GM20431 (cell line): ENCODE results near the gene SNTG2.

ENCODE experiments used
- in situ Hi-C: fragments of 300-500 bp; cut with MseI, MboI; formaldehyde crosslinking; loops from one replicate; pipeline ENCODE4 v1.15.0; 2020; ENCODE audit warnings: low sequenced_read_pairs; ENCODE audit not compliant: unreplicated experiment

SNTG2 gene

GRCh38 chr2:1041012-1041805, 90.6 kb downstream of the SNTG2 start:
- in situ Hi-C loops: no loop called here

DNA sequence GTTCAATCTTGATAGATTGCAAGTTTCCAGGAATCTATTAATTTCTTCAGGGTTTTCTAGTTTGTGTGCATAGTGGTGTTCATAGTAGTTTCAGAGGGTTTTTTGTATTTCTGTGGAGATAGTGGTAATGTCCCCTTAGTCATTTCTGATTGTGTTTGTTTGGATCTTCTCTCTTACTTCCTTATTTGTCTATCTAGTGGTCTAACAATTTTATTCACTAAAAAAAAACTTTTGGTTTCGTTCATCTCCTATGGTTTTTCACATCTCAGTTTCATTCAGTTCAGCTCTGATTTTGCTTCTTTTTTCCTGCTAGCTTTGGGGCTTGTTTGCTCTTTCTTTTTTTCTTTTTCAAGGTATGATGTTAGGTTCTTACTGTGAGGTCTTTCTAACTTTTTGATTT, 94.5 kb downstream of the SNTG2 start:
- in situ Hi-C loops: no loop called here

- in situ Hi-C loops: no loop called here
Measured at GRCh38 chr2:1046067-1046466, 95.4 kb downstream of the SNTG2 start.

GRCh38 chr2:1047485-1047884, 96.8 kb downstream of the SNTG2 start:
- in situ Hi-C loops: no loop called here

DNA sequence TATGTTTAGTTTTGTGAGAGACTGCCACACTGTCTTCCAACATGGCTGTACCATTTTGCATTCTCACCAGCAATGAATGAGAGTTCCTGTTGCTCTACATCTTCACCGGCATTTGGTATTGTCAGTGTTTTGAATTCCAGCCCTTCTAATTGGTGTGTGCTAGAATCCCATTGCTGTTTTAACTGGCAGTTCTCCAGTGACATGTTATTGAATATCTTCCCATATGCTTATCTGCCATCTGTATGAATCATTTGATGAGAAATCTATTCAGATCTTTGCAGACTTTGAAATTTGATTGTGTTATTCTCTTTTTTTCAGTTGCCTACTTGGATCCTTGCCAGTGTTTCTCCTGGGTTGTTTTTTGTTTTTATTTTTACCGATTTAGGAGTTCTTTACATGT, 99.0 kb downstream of the SNTG2 start:
- in situ Hi-C loops: no loop called here

DNA sequence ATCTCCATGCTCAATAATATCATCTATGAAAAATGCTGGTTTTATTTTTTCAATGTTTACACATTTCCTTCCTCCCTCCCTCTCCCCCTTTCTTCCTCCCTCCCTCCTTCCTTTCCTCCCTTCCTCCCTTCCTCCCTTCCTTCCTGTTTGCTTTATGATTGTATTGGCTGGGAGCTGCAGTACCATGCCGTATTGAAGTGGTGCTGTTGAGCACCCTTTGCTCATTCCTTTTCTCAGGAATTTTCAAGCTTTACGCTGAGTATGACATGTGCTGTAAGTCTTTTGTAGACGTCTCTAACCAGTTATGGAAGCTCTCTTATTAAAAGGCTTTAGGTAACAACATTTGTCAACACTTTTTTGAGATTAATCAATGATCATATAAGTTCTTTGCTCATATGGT, 100.4 kb downstream of the SNTG2 start:
- in situ Hi-C loops: no loop called here

- in situ Hi-C loops: no loop called here
Measured at GRCh38 chr2:1052771-1053191, 102.1 kb downstream of the SNTG2 start.

DNA sequence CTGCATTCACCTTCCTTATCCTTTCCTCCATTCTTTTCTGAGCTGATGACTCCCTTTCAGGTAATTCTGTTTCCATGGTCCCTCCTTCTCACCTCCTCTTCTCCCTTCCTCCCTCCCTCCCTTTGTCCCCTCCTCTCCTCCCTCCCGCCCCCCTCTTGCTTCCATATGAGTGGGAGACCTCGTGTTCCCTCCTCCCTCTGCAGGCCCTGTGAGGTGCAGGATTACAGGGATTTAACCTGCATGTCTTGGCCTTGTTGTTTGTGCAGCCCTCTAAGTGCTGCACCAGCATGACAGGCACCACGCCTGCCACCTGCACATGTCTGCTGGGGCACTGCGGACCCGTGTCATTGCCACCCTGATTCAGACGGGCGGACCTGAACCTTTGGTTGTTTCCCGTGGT, 103.1 kb downstream of the SNTG2 start:
- in situ Hi-C loops: no loop called here

DNA sequence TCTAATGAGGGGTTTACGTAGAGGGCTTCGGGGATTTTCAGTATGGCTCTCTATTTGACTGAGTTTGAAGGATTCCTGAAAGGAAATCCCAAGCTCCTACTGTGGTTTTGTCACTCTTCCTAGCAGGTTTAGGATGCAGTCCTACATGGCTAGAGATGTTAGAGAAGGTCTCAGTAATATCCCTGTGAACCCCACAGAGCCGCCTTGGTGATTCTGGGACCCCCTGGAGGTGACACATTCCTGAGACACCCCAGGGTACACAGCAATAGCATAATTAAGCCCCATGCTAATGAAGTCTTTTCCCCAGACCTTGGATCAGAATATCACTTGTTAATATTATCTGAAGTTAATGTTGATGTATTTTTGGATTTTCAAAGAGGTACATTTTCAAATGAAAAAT, 103.8 kb downstream of the SNTG2 start:
- in situ Hi-C loops: no loop called here

- in situ Hi-C loops: no loop called here
Measured at GRCh38 chr2:1055014-1055595, 104.5 kb downstream of the SNTG2 start.

GRCh38 chr2:1060372-1060771, 109.7 kb downstream of the SNTG2 start:
- in situ Hi-C loops: no loop called here

DNA sequence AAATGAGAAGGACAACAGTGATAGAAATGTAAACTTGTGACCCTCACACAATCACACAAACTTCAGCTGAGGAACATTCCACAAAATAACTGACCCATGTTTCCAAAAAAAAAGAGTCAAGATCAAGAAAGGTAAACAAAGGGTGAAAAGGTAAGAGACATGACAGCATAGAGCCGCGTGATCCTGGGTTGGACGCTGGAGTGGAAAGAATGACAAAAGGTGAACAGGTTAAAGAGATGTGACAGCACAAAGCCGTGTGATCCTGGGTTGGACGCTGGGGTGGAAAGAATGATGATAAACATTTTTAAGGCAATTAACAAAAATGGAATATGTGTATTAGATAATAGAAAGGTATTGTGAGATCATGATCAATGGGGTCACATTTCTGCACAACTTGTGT, 110.3 kb downstream of the SNTG2 start:
- in situ Hi-C loops: no loop called here

- in situ Hi-C loops: no loop called here
Measured at GRCh38 chr2:1068241-1068640, 117.6 kb downstream of the SNTG2 start.

- in situ Hi-C loops: no loop called here
Measured at GRCh38 chr2:1068822-1069221, 118.2 kb downstream of the SNTG2 start.

DNA sequence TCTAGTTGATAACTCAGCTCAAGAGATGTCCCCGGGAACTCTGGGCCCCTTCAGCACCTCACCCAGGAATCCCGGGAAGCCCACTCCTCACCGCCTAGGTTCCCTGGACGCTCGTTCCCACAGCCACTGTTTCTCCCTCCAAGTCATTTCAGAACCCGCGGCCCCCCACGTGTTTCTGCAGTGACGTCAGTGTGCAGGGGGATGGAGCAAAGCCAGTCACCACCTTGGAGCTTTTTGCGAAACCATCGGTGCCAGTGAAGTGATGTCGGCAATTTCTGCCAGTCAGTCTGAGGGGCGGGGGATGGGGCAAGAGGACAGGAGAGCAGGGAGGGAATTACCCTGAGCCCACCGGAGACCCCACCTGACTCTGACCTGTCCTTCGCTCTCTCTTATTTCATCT, 119.2 kb downstream of the SNTG2 start:
- in situ Hi-C loops: no loop called here

GRCh38 chr2:1070601-1071000, 120.0 kb downstream of the SNTG2 start:
- in situ Hi-C loops: no loop called here

DNA sequence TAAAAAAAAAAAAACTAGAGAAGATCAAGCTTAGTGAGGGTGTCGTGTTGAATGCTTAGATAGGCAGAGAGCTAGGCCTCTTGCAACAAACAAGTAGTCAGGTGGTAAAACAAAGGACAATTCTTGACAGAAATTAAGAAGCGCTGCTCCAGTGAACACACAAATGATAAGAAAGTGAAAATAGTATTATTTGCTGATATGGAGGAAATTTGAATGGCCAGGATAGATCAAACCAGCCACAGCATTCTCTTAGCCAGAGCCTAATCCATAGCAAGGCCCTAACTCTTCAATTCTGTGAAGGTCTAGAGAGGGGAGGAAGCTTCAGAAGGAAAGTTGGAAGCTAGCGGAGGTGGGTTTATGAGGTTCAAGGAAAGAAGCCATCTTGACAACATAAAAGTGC, 121.0 kb downstream of the SNTG2 start:
- in situ Hi-C loops: no loop called here

- in situ Hi-C loops: no loop called here
Measured at GRCh38 chr2:1072250-1072649, 121.6 kb downstream of the SNTG2 start.

DNA sequence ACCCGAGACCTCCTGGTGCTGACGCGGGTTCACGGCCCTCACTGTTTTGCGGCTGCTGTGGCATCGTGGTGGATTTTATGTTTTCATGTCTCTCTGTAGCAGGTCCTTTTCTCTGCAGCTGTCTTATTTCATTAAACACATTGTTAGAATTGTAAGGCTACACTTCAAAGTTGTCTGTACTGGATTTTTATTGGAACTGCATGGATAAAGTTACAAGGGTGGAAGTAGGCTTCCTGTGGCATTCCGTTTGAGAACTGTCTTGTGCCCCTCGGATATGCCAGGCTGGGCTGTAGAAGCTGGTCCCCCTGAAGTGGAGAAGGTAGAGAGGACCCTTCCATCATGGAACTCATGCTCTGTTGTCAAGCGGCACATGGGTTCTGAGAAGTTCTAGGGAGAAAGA, 127.3 kb downstream of the SNTG2 start:
- in situ Hi-C loops: no loop called here

DNA sequence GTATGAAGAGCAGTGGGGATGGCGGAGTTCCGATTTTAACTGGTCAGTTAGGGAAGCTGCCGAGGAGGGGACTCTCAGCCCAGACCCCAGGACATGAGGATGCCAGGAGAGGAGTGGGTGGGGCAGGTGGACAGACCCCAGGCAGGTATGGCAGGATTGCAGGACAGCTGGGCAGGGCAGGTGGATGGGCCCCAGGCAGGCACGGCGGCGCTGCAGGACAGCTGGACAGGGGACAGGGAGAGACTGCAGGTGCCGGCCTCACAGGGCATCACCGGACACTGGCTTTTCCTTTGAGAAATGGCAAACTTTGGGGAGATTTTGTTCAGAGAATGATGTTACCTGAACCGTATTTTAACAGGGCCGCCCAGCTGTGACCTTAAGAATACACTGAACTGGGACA, 127.7 kb downstream of the SNTG2 start:
- in situ Hi-C loops: no loop called here

DNA sequence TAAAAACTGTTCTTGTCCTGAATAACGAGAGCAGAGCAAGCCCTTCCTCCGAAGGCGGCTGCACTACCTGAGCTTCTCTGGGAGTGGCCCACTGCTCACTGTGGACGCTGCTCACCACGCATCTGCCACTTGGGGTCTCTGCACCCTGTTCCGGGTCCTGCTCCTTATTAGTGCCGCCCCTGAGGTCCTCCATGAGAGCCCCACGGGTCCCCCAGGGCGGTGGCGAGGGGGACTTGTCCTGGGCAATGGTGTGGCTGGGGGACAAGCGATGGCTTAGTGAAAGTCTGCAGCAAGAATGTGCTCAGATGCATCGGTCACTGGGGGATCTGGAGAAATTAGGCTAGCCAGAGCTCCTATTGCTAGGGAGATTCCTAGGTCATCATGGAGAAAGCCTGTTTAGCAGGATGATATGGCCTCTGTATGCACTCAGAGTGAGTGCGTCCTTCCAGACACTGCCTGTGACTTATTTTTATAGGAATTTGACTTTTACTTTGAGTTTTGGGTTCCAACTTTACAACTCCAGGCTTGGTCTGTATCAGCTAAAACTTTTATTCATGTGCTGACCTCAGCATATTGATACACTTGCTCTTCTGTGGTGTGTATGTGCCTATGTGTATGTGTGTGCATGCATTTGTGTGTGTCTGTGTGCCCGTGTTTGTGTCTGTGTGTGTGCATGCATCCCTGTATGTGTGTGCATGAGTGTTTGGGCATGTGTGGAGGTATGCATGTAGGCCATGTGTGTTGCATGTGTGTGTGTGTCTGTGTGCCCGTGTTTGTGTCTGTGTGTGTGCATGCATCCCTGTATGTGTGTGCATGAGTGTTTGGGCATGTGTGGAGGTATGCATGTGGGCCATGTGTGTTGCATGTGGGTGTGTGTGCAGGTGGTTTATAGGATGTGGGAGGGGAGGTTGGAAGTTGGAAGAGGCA, 129.5 kb downstream of the SNTG2 start:
- in situ Hi-C loops: no loop called here
